K562 (cell line): ENCODE data around the gene IGFBPL1. TPM values are rescaled to one million over a fixed set of nuclear protein-coding genes. Genes with fewer than 3 reads are reported as not detected.

Experiments used
- ATAC-seq: fragments of 200-7000 bp; cut with Tn5 transposase; 3 replicates; pipeline ENCODE4 v1.9.1; 2020; ENCODE audit warnings: moderate library complexity
- BruUV-seq: library from RNA; stranded (reverse); fragments of 400-500 nt; replicated peaks from 2 replicates; lab custom pipeline; 2021; lab: Mats Ljungman, UMichigan
- CTCF ChIA-PET: fragments of 300-600 bp; formaldehyde crosslinking; extraction: SDS; loops from one replicate; lab custom pipeline; 2021; ENCODE audit warnings: low intra/inter-chr PET ratio; lab: Yijun Ruan, JAX
- POLR2A ChIA-PET: fragments of 300-600, 350-650 bp; sonication (Branson Sonifier 250); formaldehyde crosslinking; extraction: SDS; loops from one replicate; lab custom pipeline; 2021; ENCODE audit warnings: antibody characterized with exemption, inconsistent platforms; lab: Yijun Ruan, JAX
- DNase-seq, 4 experiments: peaks; one replicate each; pipeline versions ENCODE4 v3.0.0 to v3.0.0-alpha.2; 2011 to 2018; ENCODE audit warnings: low spot score in 3 of 4, mixed read lengths in 3 of 4; ENCODE audit errors: extremely low read depth in 1 of 4
- FAIRE-seq: peaks from 2 replicates; lab custom pipeline; 2011; peaks lifted over from hg19 to GRCh38; lab: Jason Lieb, UNC
- H2AFZ ChIP-seq: 2 replicates; pipeline ENCODE4 v1.6.0; 2011; ENCODE audit warnings: low read depth, low read length, control low read depth, inconsistent platforms
- H3K27ac ChIP-seq: fragments of 200-600 bp; 3 replicates; pipeline ENCODE4 v1.8.0; 2011; ENCODE audit warnings: low read depth, mild to moderate bottlenecking, control low read depth, inconsistent platforms, low read length, moderate library complexity, mixed read lengths; ENCODE audit errors: extremely low read depth
- H3K27me3 ChIP-seq, 2 experiments: fragments of 300-600 bp in 1 of 2; 2 replicates in 1 of 2; 3 replicates in 1 of 2; pipeline versions ENCODE4 v1.6.0 to v1.8.0; 2011; ENCODE audit warnings: inconsistent platforms in 2 of 2, low read length in 2 of 2, mild to moderate bottlenecking in 1 of 2, mixed read lengths in 1 of 2, moderate library complexity in 1 of 2; ENCODE audit not compliant: control insufficient read depth in 2 of 2, insufficient read depth in 2 of 2
- H3K36me3 ChIP-seq: fragments of 300-600 bp; 3 replicates; pipeline ENCODE4 v1.8.0; 2011; ENCODE audit warnings: mild to moderate bottlenecking, low read length, inconsistent platforms; ENCODE audit not compliant: control insufficient read depth, insufficient read depth
- H3K4me1 ChIP-seq, 2 experiments: fragments of 200-600 bp in 1 of 2; replicated peaks in 1 of 2; 2 replicates in 1 of 2; 3 replicates in 1 of 2; pipeline versions ENCODE4 v1.5.1 to v1.8.0; 2011; ENCODE audit warnings: inconsistent platforms in 2 of 2, low read length in 2 of 2, mild to moderate bottlenecking in 1 of 2, mixed read lengths in 1 of 2, moderate library complexity in 1 of 2; ENCODE audit not compliant: control insufficient read depth in 2 of 2, insufficient read depth in 2 of 2
- H3K4me2 ChIP-seq: 2 replicates; pipeline ENCODE4 v1.6.1; 2011; ENCODE audit warnings: low read length, control low read depth, inconsistent platforms, mixed read lengths; ENCODE audit not compliant: insufficient read depth
- H3K4me3 ChIP-seq: fragments of 200-600 bp; sonication (generic), shearing (Covaris generic); 2 replicates; pipeline ENCODE4 v1.5.1; 2016; ENCODE audit warnings: control low read depth, inconsistent platforms
- H3K79me2 ChIP-seq: fragments of 200-600 bp; 3 replicates; pipeline ENCODE4 v1.8.0; 2011; ENCODE audit warnings: low read length, inconsistent platforms; ENCODE audit not compliant: control insufficient read depth, insufficient read depth
- H3K9ac ChIP-seq, 2 experiments: 2 replicates each; pipeline versions ENCODE4 v1.6.0 to v1.6.1; 2011; ENCODE audit warnings: low read depth in 2 of 2, low read length in 2 of 2, control low read depth in 1 of 2, inconsistent platforms in 1 of 2, mild to moderate bottlenecking in 1 of 2, mixed read lengths in 1 of 2; ENCODE audit not compliant: insufficient read depth in 1 of 2
- H3K9me1 ChIP-seq: one replicate; pipeline ENCODE4 v1.6.0; 2011; ENCODE audit warnings: inconsistent platforms, mild to moderate bottlenecking, low read length, moderate library complexity; ENCODE audit not compliant: control insufficient read depth, insufficient read depth
- H3K9me3 ChIP-seq: replicated peaks from 2 replicates; pipeline ENCODE4 v1.5.1; 2011; ENCODE audit warnings: low read depth, low read length, inconsistent platforms; ENCODE audit not compliant: control insufficient read depth, insufficient read depth
- H4K20me1 ChIP-seq: replicated peaks from 2 replicates; pipeline ENCODE4 v1.6.1; 2011; ENCODE audit warnings: low read length, inconsistent platforms, mixed read lengths; ENCODE audit not compliant: control insufficient read depth, insufficient read depth
- AFF4 ChIP-seq: sonication (generic); formaldehyde crosslinking; IDR thresholded peaks from 2 replicates; pipeline ENCODE4 v1.8.0; 2023; ENCODE audit warnings: mild to moderate bottlenecking, missing genetic modification reagents
- NKRF ChIP-seq: fragments of 450-650 bp; IDR thresholded peaks from 2 replicates; pipeline ENCODE4 v1.6.1; 2016; ENCODE audit warnings: borderline replicate concordance
- PURB ChIP-seq: sonication (generic); formaldehyde crosslinking; IDR thresholded peaks from 2 replicates; pipeline ENCODE4 v1.9.0; 2021; ENCODE audit warnings: low read depth, mild to moderate bottlenecking, missing genetic modification reagents
- RBM34 ChIP-seq: fragments of 200-400 bp; formaldehyde crosslinking; IDR thresholded peaks from 2 replicates; pipeline ENCODE4 v1.6.1; 2018; ENCODE audit warnings: low read length, borderline replicate concordance; ENCODE audit not compliant: insufficient read depth
- WGBS: fragments of 100-300 bp; shearing (Covaris generic); methylation state at CpG from one replicate; pipeline ENCODE4 v1.1.6; 2016; ENCODE audit warnings: low coverage, mixed read lengths; ENCODE audit not compliant: insufficient coverage; ENCODE audit errors: missing lambda C conversion rate; 5-methylcytosine and 5-hydroxymethylcytosine counted together
- in situ Hi-C: fragments of 300-500 bp; cut with MboI; formaldehyde crosslinking; loops from 4 replicates; pipeline ENCODE4 v1.15.0; 2018; ENCODE audit warnings: inconsistent platforms, mixed read lengths
- intact Hi-C: fragments of 100-400 bp; cut with micrococcal nuclease; formaldehyde crosslinking; loops from 2 replicates; pipeline ENCODE4 v1.14.2; 2022
- polyA plus RNA-seq, 8 experiments: library from polyadenylated mRNA; depleted of rRNA in 4 of 8; stranded (reverse) in 5 of 8; unstranded in 3 of 8; fragments of >200 nt; fragmentation: Nextera tagmentation in 2 of 8; fragmentation: Illumina TruSeq in 1 of 8; extraction: Ambion mirVana in 2 of 8; extraction: Trizol in 1 of 8; gene quantifications; 2 replicates each; pipeline versions ENCODE4 v1.2.1 to v1.2.3, GENCODE V29; 2011 to 2014; ENCODE audit warnings: inconsistent platforms in 1 of 8, missing spikeins in 1 of 8
- total RNA-seq, 7 experiments: library from RNA; depleted of rRNA in 6 of 7; stranded (reverse); fragments of >200 nt in 6 of 7; fragmentation: Illumina TruSeq in 2 of 7; extraction: Trizol in 2 of 7; gene quantifications; 2 replicates each; pipeline versions ENCODE4 v1.2.1 to v1.2.3, GENCODE V29; 2011 to 2021; ENCODE audit warnings: low replicate concordance in 1 of 7

Gene IGFBPL1
- total and polyA plus RNA-seq, 9 of the 15 experiments (the other 6 are each of a cell fraction or from before 2014, with no cell fraction given) = not detected

GRCh38 chr9:38416461-38416860, 7.8 kb downstream of the IGFBPL1 start:
- Histone ChIP-seq H4K20me1 (peaks cover 8% of the 10 kb centered on the region; the same call in 1 of the 2 replicates), H3K36me3 (no peaks in the 10 kb centered on the region), H3K9me3 (no peaks in the 10 kb centered on the region), H3K27ac (no peak overlapping the region), H3K4me3 (no peak overlapping the region), H2AFZ (no peak overlapping the region), H3K9me1 (no peaks in the 10 kb centered on the region), H3K79me2 (no peaks in the 10 kb centered on the region), H3K27me3 (peaks cover 47 to 64% of the 10 kb centered on the region in 2 experiments), H3K9ac (no peak overlapping the region), H3K4me2 (no peak overlapping the region), H3K4me1 (no peaks in the 10 kb centered on the region)
- intact Hi-C loops = loop anchor here (5.0 kb wide), 1 partner anchor 36 kb away; no protein-coding TSS in a partner anchor
- in situ Hi-C loops = no loop called here
- FAIRE-seq (no peak), ATAC-seq (no peak), DNase-seq (no peak)
- POLR2A ChIA-PET = interaction anchor here (0.6 kb wide), 2 partner anchors 151 to 543 kb away, joined by 3 read pairs; no protein-coding TSS in a partner anchor
- BruUV-seq = no TSS peak
- CTCF ChIA-PET = no interaction called here
- no peak for TF ChIP-seq RBM34
- WGBS = 0% methylated on average over 4 of the region's 4 CpGs

- Histone ChIP-seq H3K79me2 (no peaks in the 10 kb centered on the region), H3K4me2 (no peak overlapping the region), H4K20me1 (peaks cover 13% of the 10 kb centered on the region; the same call in 1 of the 2 replicates), H3K4me1 (no peaks in the 10 kb centered on the region), H3K27ac (no peak overlapping the region), H3K27me3 (peaks cover 50 to 65% of the 10 kb centered on the region in 2 experiments), H3K4me3 (no peak overlapping the region), H3K9me3 (no peaks in the 10 kb centered on the region), H3K36me3 (no peaks in the 10 kb centered on the region), H2AFZ (no peak overlapping the region), H3K9ac (no peak overlapping the region), H3K9me1 (no peaks in the 10 kb centered on the region)
- ATAC-seq = no peak
- no peak for DNase-seq
- in situ Hi-C loops = no loop called here
- CTCF ChIA-PET = no interaction called here
- POLR2A ChIA-PET = interaction anchor here (0.6 kb wide), 1 partner anchor 543 kb away, joined by 3 read pairs; no protein-coding TSS in a partner anchor
- no peak for FAIRE-seq
- TF ChIP-seq PURB (CRISPR knock-in tag) (no peak), AFF4 (CRISPR knock-in tag) (no peak), NKRF (no peak)
- 2% methylated on average over 8 of the region's 8 CpGs for WGBS
- BruUV-seq = no TSS peak
- intact Hi-C loops = loop anchor here (5.0 kb wide), 1 partner anchor 36 kb away; no protein-coding TSS in a partner anchor
Observed at GRCh38 chr9:38415856-38416255, 8.4 kb downstream of the IGFBPL1 start.
